Endodermal cell (in vitro differentiated cells): ENCODE measurements around the gene ST6GAL1. TPM values are rescaled to one million over a fixed set of nuclear protein-coding genes. Genes with fewer than 3 reads are reported as not detected.

ENCODE experiments used
- DNase-seq: peaks from one replicate; pipeline ENCODE4 v3.0.0-alpha.2; 2017
- H3K27ac ChIP-seq: 2 replicates; pipeline ENCODE4 v1.5.1; 2013; ENCODE audit warnings: mild to moderate bottlenecking, low read depth, low read length, moderate library complexity
- H3K27me3 ChIP-seq: 2 replicates; pipeline ENCODE4 v1.6.1; 2013; ENCODE audit warnings: mild to moderate bottlenecking, low read length, moderate library complexity; ENCODE audit not compliant: insufficient read depth, control insufficient read depth, poor library complexity, severe bottlenecking
- H3K36me3 ChIP-seq: 2 replicates; pipeline ENCODE4 v1.7.0; 2013; ENCODE audit warnings: mild to moderate bottlenecking, low read length, moderate library complexity; ENCODE audit not compliant: control insufficient read depth, insufficient read depth
- H3K4me1 ChIP-seq: one replicate; pipeline ENCODE4 v1.7.0; 2013; ENCODE audit warnings: low read length; ENCODE audit not compliant: control insufficient read depth, insufficient read depth
- H3K4me3 ChIP-seq: 2 replicates; pipeline ENCODE4 v1.5.1; 2013; ENCODE audit warnings: mild to moderate bottlenecking, low read length, moderate library complexity
- H3K9ac ChIP-seq: 2 replicates; pipeline ENCODE4 v1.6.1; 2013; ENCODE audit warnings: mild to moderate bottlenecking, low read length, moderate library complexity; ENCODE audit not compliant: poor library complexity, severe bottlenecking; ENCODE audit errors: extremely low read depth
- H3K9me3 ChIP-seq: 2 replicates; pipeline ENCODE4 v1.6.1; 2013; ENCODE audit warnings: mild to moderate bottlenecking, low read length, moderate library complexity; ENCODE audit not compliant: control insufficient read depth
- H3K27ac Mint-ChIP-seq: 2 replicates; pipeline ENCODE4 v1.8.0; 2020; ENCODE audit warnings: mixed read lengths
- H3K27me3 Mint-ChIP-seq: 2 replicates; pipeline ENCODE4 v1.8.0; 2021; ENCODE audit warnings: mild to moderate bottlenecking, mixed read lengths; ENCODE audit not compliant: insufficient read depth
- H3K36me3 Mint-ChIP-seq: 2 replicates; pipeline ENCODE4 v1.8.0; 2020; ENCODE audit warnings: low read depth, mixed read lengths
- H3K4me1 Mint-ChIP-seq: 2 replicates; pipeline ENCODE4 v1.8.0; 2020; ENCODE audit warnings: mixed read lengths
- H3K4me3 Mint-ChIP-seq: 2 replicates; pipeline ENCODE4 v1.8.0; 2020; ENCODE audit warnings: mild to moderate bottlenecking, moderate library complexity, mixed read lengths
- H3K9me3 Mint-ChIP-seq: 2 replicates; pipeline ENCODE4 v1.8.0; 2020; ENCODE audit warnings: mild to moderate bottlenecking, mixed read lengths
- CTCF ChIP-seq: fragments of 200-600 bp; sonication (generic); conservative IDR thresholded peaks from 2 replicates; pipeline ENCODE4 v1.5.0; 2021; ENCODE audit warnings: antibody characterized with exemption, mild to moderate bottlenecking
- WGBS, 2 experiments: methylation state at CpG; one replicate each; pipeline versions ENCODE4 v1.1.5 to v1.1.7; 2013; ENCODE audit warnings: missing lambda C conversion rate in 2 of 2, mixed read lengths in 1 of 2; ENCODE audit not compliant: insufficient coverage in 1 of 2, insufficient read length in 1 of 2; 5-methylcytosine and 5-hydroxymethylcytosine counted together
- total RNA-seq, 2 donors: library from RNA; stranded (reverse); fragmentation: NEBNext Ultra II Directional in 1 of 2; extraction: Animal tissue kit (Norgen Biotek cat#: 25700) in 1 of 2; gene quantifications; 2 replicates in 1 of 2; 3 replicates in 1 of 2; pipeline ENCODE4 v1.2.1, GENCODE V29; 2021

Gene ST6GAL1
- total RNA-seq, 2 donors from 2014 or later: 79.3 to 82.4 TPM

GRCh38 chr3:186988806-186989205, 58.5 kb downstream of the ST6GAL1 start:
- 99% methylated on average over 3 of the region's 3 CpGs; no CpG with 5 or more reads in 1 of the 2 experiments for WGBS, 2 experiments

GRCh38 chr3:186989429-186989828, 59.1 kb downstream of the ST6GAL1 start:
- Mint-ChIP-seq H3K4me3 (no peak overlapping the region), H3K9me3 (no peaks in the 10 kb centered on the region), H3K4me1 (peaks cover 14% of the 10 kb centered on the region), H3K36me3 (peaks cover 33% of the 10 kb centered on the region), H3K27me3 (no peaks in the 10 kb centered on the region), H3K27ac (no peak overlapping the region)
- Histone ChIP-seq H3K27ac (no peak overlapping the region), H3K4me3 (no peak overlapping the region), H3K9me3 (no peaks in the 10 kb centered on the region), H3K9ac (no peak overlapping the region), H3K36me3 (peaks cover 15% of the 10 kb centered on the region), H3K4me1 (no peaks in the 10 kb centered on the region), H3K27me3 (no peaks in the 10 kb centered on the region)
- 86 to 97% methylated on average over 1 of the region's 1 CpG for WGBS, 2 experiments
- no peak for TF ChIP-seq CTCF
- no peak for DNase-seq

More at GRCh38 chr3:186988806-186989205, 58.5 kb downstream of the ST6GAL1 start:
- DNase-seq: no peak
- Histone ChIP-seq H3K9me3 (no peaks in the 10 kb centered on the region), H3K36me3 (peaks cover 11% of the 10 kb centered on the region), H3K4me1 (peaks cover under 1% of the 10 kb centered on the region), H3K9ac (no peak overlapping the region), H3K27ac (no peak overlapping the region), H3K4me3 (no peak overlapping the region), H3K27me3 (no peaks in the 10 kb centered on the region)
- peaks cover 17% of the 10 kb centered on the region for H3K4me1 Mint-ChIP-seq
- H3K4me3 Mint-ChIP-seq: no peak overlapping the region
- no peaks in the 10 kb centered on the region for H3K27me3 Mint-ChIP-seq
- H3K9me3 Mint-ChIP-seq: no peaks in the 10 kb centered on the region
- no peak for TF ChIP-seq CTCF
- peaks cover 36% of the 10 kb centered on the region for H3K36me3 Mint-ChIP-seq
- H3K27ac Mint-ChIP-seq: no peak overlapping the region

GRCh38 chr3:186990277-186990676, 60.0 kb downstream of the ST6GAL1 start:
- Histone ChIP-seq H3K36me3 (peaks cover 16% of the 10 kb centered on the region), H3K27ac (no peak overlapping the region), H3K4me1 (no peaks in the 10 kb centered on the region), H3K4me3 (no peak overlapping the region), H3K27me3 (no peaks in the 10 kb centered on the region), H3K9ac (no peak overlapping the region), H3K9me3 (no peaks in the 10 kb centered on the region)
- H3K27ac Mint-ChIP-seq: no peak overlapping the region
- H3K27me3 Mint-ChIP-seq: no peaks in the 10 kb centered on the region
- 92 to 98% methylated on average over 2 to 3 of the region's 3 CpGs for WGBS, 2 experiments
- H3K36me3 Mint-ChIP-seq: peaks cover 33% of the 10 kb centered on the region
- peaks cover 14% of the 10 kb centered on the region for H3K4me1 Mint-ChIP-seq
- no peak for DNase-seq
- no peak for TF ChIP-seq CTCF
- H3K9me3 Mint-ChIP-seq: no peaks in the 10 kb centered on the region
- H3K4me3 Mint-ChIP-seq: no peak overlapping the region
